HepG2 (cell line): ENCODE results near the gene TBCD.

Source experiments
- CTCF ChIP-seq: sonication (generic); formaldehyde crosslinking; IDR thresholded peaks from 2 replicates; pipeline ENCODE4 v1.5.0; 2020; ENCODE audit warnings: mild to moderate bottlenecking, missing genetic modification reagents, moderate library complexity
- IRF1 ChIP-seq: sonication (generic); formaldehyde crosslinking; IDR thresholded peaks from 2 replicates; pipeline ENCODE4 v1.4.0; 2020; ENCODE audit warnings: low read depth, mild to moderate bottlenecking, missing genetic modification reagents
- RBM39 ChIP-seq: fragments of 200-400 bp; formaldehyde crosslinking; IDR thresholded peaks from one replicate; pipeline ENCODE4 v1.6.1; 2018; ENCODE audit warnings: antibody characterized with exemption, mild to moderate bottlenecking, low read depth, low read length; ENCODE audit not compliant: poor library complexity, severe bottlenecking
- RFX5 ChIP-seq: IDR thresholded peaks from 2 replicates; pipeline ENCODE4 v1.6.1; 2011; ENCODE audit warnings: low read depth, low read length, improper control_type of control experiment
- ZNF770 ChIP-seq: sonication (generic); formaldehyde crosslinking; IDR thresholded peaks from 2 replicates; pipeline ENCODE4 v1.5.0; 2020; ENCODE audit warnings: mild to moderate bottlenecking, missing genetic modification reagents
- TF ChIP-seq, protein P1 (sequence below): sonication (generic); formaldehyde crosslinking; IDR thresholded peaks from 2 replicates; pipeline ENCODE4 v1.4.0; 2020; ENCODE audit warnings: missing genetic modification reagents, borderline replicate concordance
- TF ChIP-seq, protein P2 (sequence below), 2 experiments: IDR thresholded peaks; 2 replicates each; pipeline ENCODE4 v1.6.1; 2011 to 2012; ENCODE audit warnings: low read length in 2 of 2, borderline replicate concordance in 1 of 2, low read depth in 1 of 2, mild to moderate bottlenecking in 1 of 2, moderate library complexity in 1 of 2

- no peak for TF ChIP-seq IRF1 (CRISPR knock-in tag)
- no peak for TF ChIP-seq ZNF770 (CRISPR knock-in tag)
- TF ChIP-seq, protein P1, sequence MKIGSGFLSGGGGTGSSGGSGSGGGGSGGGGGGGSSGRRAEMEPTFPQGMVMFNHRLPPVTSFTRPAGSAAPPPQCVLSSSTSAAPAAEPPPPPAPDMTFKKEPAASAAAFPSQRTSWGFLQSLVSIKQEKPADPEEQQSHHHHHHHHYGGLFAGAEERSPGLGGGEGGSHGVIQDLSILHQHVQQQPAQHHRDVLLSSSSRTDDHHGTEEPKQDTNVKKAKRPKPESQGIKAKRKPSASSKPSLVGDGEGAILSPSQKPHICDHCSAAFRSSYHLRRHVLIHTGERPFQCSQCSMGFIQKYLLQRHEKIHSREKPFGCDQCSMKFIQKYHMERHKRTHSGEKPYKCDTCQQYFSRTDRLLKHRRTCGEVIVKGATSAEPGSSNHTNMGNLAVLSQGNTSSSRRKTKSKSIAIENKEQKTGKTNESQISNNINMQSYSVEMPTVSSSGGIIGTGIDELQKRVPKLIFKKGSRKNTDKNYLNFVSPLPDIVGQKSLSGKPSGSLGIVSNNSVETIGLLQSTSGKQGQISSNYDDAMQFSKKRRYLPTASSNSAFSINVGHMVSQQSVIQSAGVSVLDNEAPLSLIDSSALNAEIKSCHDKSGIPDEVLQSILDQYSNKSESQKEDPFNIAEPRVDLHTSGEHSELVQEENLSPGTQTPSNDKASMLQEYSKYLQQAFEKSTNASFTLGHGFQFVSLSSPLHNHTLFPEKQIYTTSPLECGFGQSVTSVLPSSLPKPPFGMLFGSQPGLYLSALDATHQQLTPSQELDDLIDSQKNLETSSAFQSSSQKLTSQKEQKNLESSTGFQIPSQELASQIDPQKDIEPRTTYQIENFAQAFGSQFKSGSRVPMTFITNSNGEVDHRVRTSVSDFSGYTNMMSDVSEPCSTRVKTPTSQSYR (CRISPR knock-in tag), result no peak
- TF ChIP-seq RBM39, result no peak
- TF ChIP-seq RFX5, result no peak
- TF ChIP-seq CTCF (CRISPR knock-in tag), result no peak
- TF ChIP-seq, protein P2, sequence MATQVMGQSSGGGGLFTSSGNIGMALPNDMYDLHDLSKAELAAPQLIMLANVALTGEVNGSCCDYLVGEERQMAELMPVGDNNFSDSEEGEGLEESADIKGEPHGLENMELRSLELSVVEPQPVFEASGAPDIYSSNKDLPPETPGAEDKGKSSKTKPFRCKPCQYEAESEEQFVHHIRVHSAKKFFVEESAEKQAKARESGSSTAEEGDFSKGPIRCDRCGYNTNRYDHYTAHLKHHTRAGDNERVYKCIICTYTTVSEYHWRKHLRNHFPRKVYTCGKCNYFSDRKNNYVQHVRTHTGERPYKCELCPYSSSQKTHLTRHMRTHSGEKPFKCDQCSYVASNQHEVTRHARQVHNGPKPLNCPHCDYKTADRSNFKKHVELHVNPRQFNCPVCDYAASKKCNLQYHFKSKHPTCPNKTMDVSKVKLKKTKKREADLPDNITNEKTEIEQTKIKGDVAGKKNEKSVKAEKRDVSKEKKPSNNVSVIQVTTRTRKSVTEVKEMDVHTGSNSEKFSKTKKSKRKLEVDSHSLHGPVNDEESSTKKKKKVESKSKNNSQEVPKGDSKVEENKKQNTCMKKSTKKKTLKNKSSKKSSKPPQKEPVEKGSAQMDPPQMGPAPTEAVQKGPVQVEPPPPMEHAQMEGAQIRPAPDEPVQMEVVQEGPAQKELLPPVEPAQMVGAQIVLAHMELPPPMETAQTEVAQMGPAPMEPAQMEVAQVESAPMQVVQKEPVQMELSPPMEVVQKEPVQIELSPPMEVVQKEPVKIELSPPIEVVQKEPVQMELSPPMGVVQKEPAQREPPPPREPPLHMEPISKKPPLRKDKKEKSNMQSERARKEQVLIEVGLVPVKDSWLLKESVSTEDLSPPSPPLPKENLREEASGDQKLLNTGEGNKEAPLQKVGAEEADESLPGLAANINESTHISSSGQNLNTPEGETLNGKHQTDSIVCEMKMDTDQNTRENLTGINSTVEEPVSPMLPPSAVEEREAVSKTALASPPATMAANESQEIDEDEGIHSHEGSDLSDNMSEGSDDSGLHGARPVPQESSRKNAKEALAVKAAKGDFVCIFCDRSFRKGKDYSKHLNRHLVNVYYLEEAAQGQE (IDR thresholded peaks at IDR 0.05; ENCODE audit: borderline replicate concordance in 1 of 2, low read depth in 1 of 2, low read length in 2 of 2), result no peak
These were observed 92.2 kb downstream of the TBCD start for GRCh38 chr17:82843904-82844680.
